Right lobe of liver (tissue), 4 donors: Measurements from ENCODE around the gene LY6G6D.

ENCODE experiments used
- CTCF ChIP-seq, 4 donors: fragments of 200-600 bp in 3 of 4; fragments of 450-650 bp in 1 of 4; IDR thresholded peaks; one replicate each; pipeline versions ENCODE4 v1.5.1 to v1.8.0; 2016 to 2022; ENCODE audit warnings: antibody characterized with exemption in 4 of 4, mild to moderate bottlenecking in 2 of 4
- POLR2A ChIP-seq: fragments of 450-650 bp; IDR thresholded peaks from one replicate; pipeline ENCODE4 v1.6.1; 2017; ENCODE audit warnings: antibody characterized with exemption, mild to moderate bottlenecking
- donor health status: DM: no; HTN: no; CAD: no.
- donor health status: DM: no; HTN: no; CAD: no.
- donor health status: DM: no; HTN: yes; CAD: no.

- TF ChIP-seq CTCF (IDR thresholded peaks at IDR 0.05) (no peak), POLR2A (no peak)
These were observed 15.5 kb downstream of the LY6G6D start for GRCh38 chr6:31730631-31731086.
